ENCODE measurements around the gene DMRTC1. TPM values are rescaled to one million over a fixed set of nuclear protein-coding genes. Genes with fewer than 3 reads are reported as not detected.
A peak's percentile ranks its signal among the peaks of the same experiment; 100 is the strongest.
"Not testable (repeated sequence)": the region's sequence is repeated elsewhere in the genome, so short reads cannot be mapped to it uniquely, and the experiment has no call there.

Gene DMRTC1
- not detected in 3 replicates for total RNA-seq
- long read RNA-seq, result 0 reads

GRCh38 chrX:72943819-72944169 is at the start of gene DMRTC1:
TSS of gene DMRTC1 (minus strand) at chrX:72943837. CDS start at chrX:72875694, 68,143 bp downstream.
- not testable (repeated sequence) for H3K27me3 Mint-ChIP-seq (ENCODE audit: low read depth); H3K4me3 Mint-ChIP-seq (ENCODE audit: unreplicated experiment); H3K4me1 Mint-ChIP-seq (ENCODE audit: low read depth); DNase-seq (ENCODE audit: low spot score); H3K27ac Mint-ChIP-seq (ENCODE audit: unreplicated experiment); H3K9me3 Mint-ChIP-seq (ENCODE audit: low read depth); H3K36me3 Mint-ChIP-seq (ENCODE audit: low read depth)

- H3K27me3 Mint-ChIP-seq (ENCODE audit: low read depth); H3K27ac Mint-ChIP-seq (ENCODE audit: unreplicated experiment); H3K4me1 Mint-ChIP-seq (ENCODE audit: low read depth); H3K4me3 Mint-ChIP-seq (ENCODE audit: unreplicated experiment); H3K36me3 Mint-ChIP-seq (ENCODE audit: low read depth): not testable (repeated sequence)
- DNase-seq (ENCODE audit: low spot score), result peak; percentile 43
- H3K9me3 Mint-ChIP-seq (ENCODE audit: low read depth), result peaks cover 36% of the 10 kb centered on the region
Measured at GRCh38 chrX:72980894-72981469, 37.3 kb upstream of the DMRTC1 start.

DNA sequence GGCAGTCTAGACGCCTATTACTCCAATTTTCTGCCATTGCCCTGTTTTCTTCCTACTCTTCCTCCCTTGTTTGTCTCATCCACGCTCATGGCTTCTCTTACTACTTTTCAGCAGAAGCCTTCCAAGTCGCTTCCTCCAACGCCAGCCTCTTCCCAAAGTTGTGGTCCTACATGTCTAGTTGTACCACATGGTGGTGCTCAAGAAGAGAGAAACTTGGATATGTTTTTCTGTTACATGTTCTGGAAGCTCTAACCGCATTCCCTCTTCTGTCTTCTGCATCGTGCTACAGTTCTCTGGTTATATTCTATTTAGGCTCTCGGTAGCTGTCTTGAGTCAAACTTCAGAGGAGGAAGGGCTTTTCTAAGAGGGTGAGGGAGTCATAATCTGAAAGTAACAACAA is 31.2 kb upstream of the DMRTC1 start:
- not testable (repeated sequence) for H3K27ac Mint-ChIP-seq (ENCODE audit: unreplicated experiment); H3K4me1 Mint-ChIP-seq (ENCODE audit: low read depth); H3K27me3 Mint-ChIP-seq (ENCODE audit: low read depth); DNase-seq (ENCODE audit: low spot score); H3K4me3 Mint-ChIP-seq (ENCODE audit: unreplicated experiment); H3K36me3 Mint-ChIP-seq (ENCODE audit: low read depth); H3K9me3 Mint-ChIP-seq (ENCODE audit: low read depth)

- H3K27me3 Mint-ChIP-seq (ENCODE audit: low read depth); H3K36me3 Mint-ChIP-seq (ENCODE audit: low read depth); H3K9me3 Mint-ChIP-seq (ENCODE audit: low read depth); H3K4me1 Mint-ChIP-seq (ENCODE audit: low read depth); DNase-seq (ENCODE audit: low spot score); H3K27ac Mint-ChIP-seq (ENCODE audit: unreplicated experiment); H3K4me3 Mint-ChIP-seq (ENCODE audit: unreplicated experiment): not testable (repeated sequence)
Measured at GRCh38 chrX:72971859-72972258, 28.2 kb upstream of the DMRTC1 start.

DNA sequence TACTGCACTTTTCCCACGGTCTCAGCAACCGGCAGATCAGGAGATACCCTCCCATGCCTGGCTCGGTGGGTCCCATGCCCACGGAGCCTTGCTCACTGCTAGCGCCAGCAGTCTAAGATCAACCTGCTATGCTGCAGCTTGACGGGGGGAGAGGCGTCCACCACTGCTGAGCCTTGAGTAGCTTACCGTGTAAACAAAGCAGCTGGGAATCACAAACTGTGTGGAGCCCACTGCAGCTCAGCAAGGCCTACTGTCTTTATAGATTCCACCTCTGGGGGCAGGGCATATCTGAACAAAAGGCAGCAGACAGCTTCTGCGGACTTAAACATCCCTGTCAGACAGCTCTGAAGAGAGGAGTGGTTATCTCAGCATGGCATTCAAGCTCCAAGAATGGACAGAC is 16.3 kb upstream of the DMRTC1 start:
- H3K27me3 Mint-ChIP-seq (ENCODE audit: low read depth); H3K9me3 Mint-ChIP-seq (ENCODE audit: low read depth); H3K4me1 Mint-ChIP-seq (ENCODE audit: low read depth); H3K36me3 Mint-ChIP-seq (ENCODE audit: low read depth); H3K4me3 Mint-ChIP-seq (ENCODE audit: unreplicated experiment); H3K27ac Mint-ChIP-seq (ENCODE audit: unreplicated experiment); DNase-seq (ENCODE audit: low spot score): not testable (repeated sequence)

- H3K27me3 Mint-ChIP-seq (ENCODE audit: low read depth), result not testable (repeated sequence)
Measured at GRCh38 chrX:72943035-72943818, 410 bp downstream of the DMRTC1 start.

GRCh38 chrX:72942272-72942671 is 1.4 kb downstream of the DMRTC1 start:
- H3K36me3 Mint-ChIP-seq (ENCODE audit: low read depth); H3K27ac Mint-ChIP-seq (ENCODE audit: unreplicated experiment); H3K4me3 Mint-ChIP-seq (ENCODE audit: unreplicated experiment); H3K27me3 Mint-ChIP-seq (ENCODE audit: low read depth); DNase-seq (ENCODE audit: low spot score); H3K9me3 Mint-ChIP-seq (ENCODE audit: low read depth); H3K4me1 Mint-ChIP-seq (ENCODE audit: low read depth): not testable (repeated sequence)

More at GRCh38 chrX:72943035-72943818, 410 bp downstream of the DMRTC1 start:
- not testable (repeated sequence) for H3K36me3 Mint-ChIP-seq (ENCODE audit: low read depth); H3K9me3 Mint-ChIP-seq (ENCODE audit: low read depth); H3K27ac Mint-ChIP-seq (ENCODE audit: unreplicated experiment); H3K4me1 Mint-ChIP-seq (ENCODE audit: low read depth); H3K4me3 Mint-ChIP-seq (ENCODE audit: unreplicated experiment); DNase-seq (ENCODE audit: low spot score)

DNA sequence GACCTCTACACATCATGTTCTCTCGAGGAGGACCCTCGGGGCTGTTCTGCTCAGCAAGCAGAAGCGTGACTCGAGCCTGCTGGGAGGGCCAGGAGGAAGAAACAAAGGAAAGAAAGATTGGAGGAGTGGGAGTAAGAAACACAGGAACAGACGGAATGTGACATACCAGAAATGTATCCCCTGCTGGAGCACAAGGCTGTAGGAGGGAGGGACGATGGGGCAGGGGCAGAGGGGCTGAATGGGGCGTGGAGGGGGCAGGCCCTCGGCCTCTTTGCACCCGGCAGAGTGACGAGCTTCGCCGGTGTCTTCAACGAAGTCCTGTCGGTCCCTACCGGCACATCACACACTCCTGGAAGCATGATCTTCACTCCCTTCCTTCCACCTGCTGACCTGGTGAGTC is 5.7 kb downstream of the DMRTC1 start, which contains the start of gene FAM236A:
TSS of gene FAM236A (plus strand) at position 301 of the 400 bp plus-strand sequence. CDS start at position 358, 57 bp downstream.
- H3K4me3 Mint-ChIP-seq (ENCODE audit: unreplicated experiment); DNase-seq (ENCODE audit: low spot score); H3K36me3 Mint-ChIP-seq (ENCODE audit: low read depth); H3K27ac Mint-ChIP-seq (ENCODE audit: unreplicated experiment); H3K9me3 Mint-ChIP-seq (ENCODE audit: low read depth); H3K4me1 Mint-ChIP-seq (ENCODE audit: low read depth); H3K27me3 Mint-ChIP-seq (ENCODE audit: low read depth): not testable (repeated sequence)

- H3K27ac Mint-ChIP-seq (ENCODE audit: unreplicated experiment); H3K4me3 Mint-ChIP-seq (ENCODE audit: unreplicated experiment): not testable (repeated sequence)
Measured at GRCh38 chrX:72936882-72937455, 6.7 kb downstream of the DMRTC1 start.

DNA sequence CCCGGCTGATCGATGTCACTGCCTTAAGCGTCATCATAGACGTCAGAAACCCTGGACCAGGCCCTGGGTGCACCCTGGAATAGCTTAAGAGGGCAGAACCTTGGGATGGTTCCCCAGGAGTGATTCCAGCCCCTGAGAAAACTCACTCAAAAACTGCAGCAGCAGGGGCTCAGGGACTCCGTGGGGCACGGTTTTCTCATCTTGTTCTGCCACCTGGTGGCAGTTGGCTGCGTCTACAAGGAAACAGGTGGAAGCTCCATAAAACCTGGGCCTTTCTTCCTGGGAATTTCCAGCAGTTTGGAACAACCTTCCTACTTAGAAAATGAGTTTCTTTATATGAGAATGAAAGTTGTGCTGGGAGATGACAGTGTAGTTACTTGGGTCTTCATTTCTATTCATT is 7.2 kb downstream of the DMRTC1 start:
- not testable (repeated sequence) for H3K27me3 Mint-ChIP-seq (ENCODE audit: low read depth); H3K4me1 Mint-ChIP-seq (ENCODE audit: low read depth); H3K4me3 Mint-ChIP-seq (ENCODE audit: unreplicated experiment); H3K9me3 Mint-ChIP-seq (ENCODE audit: low read depth); DNase-seq (ENCODE audit: low spot score); H3K36me3 Mint-ChIP-seq (ENCODE audit: low read depth); H3K27ac Mint-ChIP-seq (ENCODE audit: unreplicated experiment)

More at GRCh38 chrX:72936882-72937455, 6.7 kb downstream of the DMRTC1 start:
- H3K9me3 Mint-ChIP-seq (ENCODE audit: low read depth); H3K36me3 Mint-ChIP-seq (ENCODE audit: low read depth); DNase-seq (ENCODE audit: low spot score); H3K4me1 Mint-ChIP-seq (ENCODE audit: low read depth); H3K27me3 Mint-ChIP-seq (ENCODE audit: low read depth): not testable (repeated sequence)

DNA sequence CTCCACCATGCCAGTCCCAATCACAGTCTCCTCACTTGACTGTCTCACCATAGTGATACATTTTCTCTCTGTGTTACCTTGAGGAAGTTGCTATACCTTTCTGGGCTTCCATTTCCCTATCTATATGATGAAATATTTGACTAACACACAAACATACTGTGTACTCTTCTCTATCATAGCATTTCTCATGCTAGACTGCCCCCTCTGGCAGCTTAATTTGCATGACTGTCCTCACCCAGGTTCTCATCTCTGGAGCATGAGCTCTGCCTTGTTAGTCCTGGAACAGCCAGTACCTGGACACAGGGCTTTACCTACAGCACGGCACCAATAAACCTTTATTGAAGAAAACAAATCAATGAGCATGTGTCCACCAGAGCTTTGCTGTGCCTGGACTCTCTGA is 11.4 kb downstream of the DMRTC1 start:
- not testable (repeated sequence) for H3K4me1 Mint-ChIP-seq (ENCODE audit: low read depth); H3K4me3 Mint-ChIP-seq (ENCODE audit: unreplicated experiment); DNase-seq (ENCODE audit: low spot score); H3K27me3 Mint-ChIP-seq (ENCODE audit: low read depth); H3K27ac Mint-ChIP-seq (ENCODE audit: unreplicated experiment); H3K36me3 Mint-ChIP-seq (ENCODE audit: low read depth); H3K9me3 Mint-ChIP-seq (ENCODE audit: low read depth)

- H3K27me3 Mint-ChIP-seq (ENCODE audit: low read depth), result not testable (repeated sequence)
Measured at GRCh38 chrX:72916096-72916495, 27.5 kb downstream of the DMRTC1 start.

DNA sequence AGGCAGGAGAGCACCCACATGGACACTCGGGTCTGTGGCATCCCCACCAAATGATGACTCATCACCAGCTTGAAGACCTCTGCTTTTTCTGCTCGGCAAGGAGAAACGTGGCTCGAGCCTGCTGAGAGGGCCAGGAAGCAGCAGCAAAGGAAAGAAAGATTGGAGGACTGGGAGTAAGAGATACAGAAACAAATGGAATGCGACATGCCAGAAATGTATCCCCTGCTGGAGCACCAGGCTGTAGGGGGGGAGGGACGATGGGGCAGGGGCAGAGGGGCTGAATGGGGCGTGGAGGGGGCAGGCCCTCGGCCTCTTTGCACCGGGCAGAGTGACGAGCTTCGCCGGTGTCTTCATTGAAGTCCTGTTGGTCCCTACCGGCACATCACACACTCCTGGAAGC is 31.3 kb downstream of the DMRTC1 start, which contains the start of gene FAM236C:
TSS of gene FAM236C (plus strand) at position 301 of the 400 bp plus-strand sequence. CDS start 100 bp downstream, outside the sequence.
- not testable (repeated sequence) for H3K36me3 Mint-ChIP-seq (ENCODE audit: low read depth); H3K27ac Mint-ChIP-seq (ENCODE audit: unreplicated experiment); H3K4me3 Mint-ChIP-seq (ENCODE audit: unreplicated experiment); DNase-seq (ENCODE audit: low spot score); H3K27me3 Mint-ChIP-seq (ENCODE audit: low read depth); H3K9me3 Mint-ChIP-seq (ENCODE audit: low read depth); H3K4me1 Mint-ChIP-seq (ENCODE audit: low read depth)

More at GRCh38 chrX:72916096-72916495, 27.5 kb downstream of the DMRTC1 start:
- H3K9me3 Mint-ChIP-seq (ENCODE audit: low read depth); H3K4me3 Mint-ChIP-seq (ENCODE audit: unreplicated experiment); H3K4me1 Mint-ChIP-seq (ENCODE audit: low read depth); DNase-seq (ENCODE audit: low spot score); H3K36me3 Mint-ChIP-seq (ENCODE audit: low read depth); H3K27ac Mint-ChIP-seq (ENCODE audit: unreplicated experiment): not testable (repeated sequence)
